Heart left ventricle (tissue), 13 donors: ENCODE data around the gene SAP30BP.

Source experiments
- CTCF ChIP-seq, 12 donors: fragments of 200-600 bp; sonication (generic) in 4 of 12; IDR thresholded peaks; one replicate each; pipeline versions ENCODE4 v1.5.0 to v1.8.0; 2018 to 2022; ENCODE audit warnings: antibody characterized with exemption in 12 of 12, mild to moderate bottlenecking in 5 of 12
- POLR2A ChIP-seq, 2 donors: fragments of 450-650 bp; IDR thresholded peaks; one replicate each; pipeline ENCODE4 v1.6.1; 2017; ENCODE audit warnings: antibody characterized with exemption in 2 of 2, mild to moderate bottlenecking in 2 of 2, moderate library complexity in 2 of 2
- donor health status: ischemic (EF 13 %, LVEDD 7.1; RV severe dilation, severe dysfunction).
- donor health status: DM: no; HTN: yes; CAD: no.
- donor health status: DM: no; HTN: no; CAD: no.
- donor health status: ischemic (EF 25% LVEDD 6.9; RV normal size, moderate dysfunction).
- donor health status: ischemic (EF 25% LVEDD 5.7; RV mildly dilated, moderate dysfunction).
- donor health status: ischemic (EF 35%, LVEDD 5.7; RV mildly dilated, moderate dysfunction).
- donor health status: nonischemic (EF 11% LVEDD 7.7; RV severe dilation, severe dysfunction).
- donor health status: DM: yes; HTN: yes; CAD: no.
- donor health status: PGD.
- donor health status: ischemic (EF 29% LVEDD 5.4; RV normal size, mild dysfunction).
- donor health status: nonischemic (EF 23%, LVEDD 6.1; RV moderate dilation, normal function).

GRCh38 chr17:75617675-75618074, 49.5 kb upstream of the SAP30BP start:
- no peak for TF ChIP-seq CTCF (IDR thresholded peaks at IDR 0.05)
- TF ChIP-seq POLR2A (IDR thresholded peaks at IDR 0.05) = no peak
